GM23338 (cell line): Measurements from ENCODE around the gene SRSF2. TPM values are rescaled to one million over a fixed set of nuclear protein-coding genes. Genes with fewer than 3 reads are reported as not detected.

ENCODE experiments used
- ATAC-seq: fragments of 200-7000 bp; cut with Tn5 transposase; 3 replicates; pipeline ENCODE4 v1.9.1; 2020
- DNase-seq: peaks from one replicate; pipeline ENCODE4 v3.0.0-alpha.2; 2015; ENCODE audit warnings: low spot score
- H2AFZ ChIP-seq: fragments of 200-600 bp; sonication (generic); 2 replicates; pipeline ENCODE4 v1.8.0; 2016; ENCODE audit warnings: antibody characterized with exemption, mild to moderate bottlenecking, moderate library complexity
- H3F3A ChIP-seq: fragments of 200-600 bp; sonication (generic); replicated peaks from 2 replicates; pipeline ENCODE4 v1.8.0; 2017; ENCODE audit warnings: antibody characterized with exemption, mixed run types, low read depth
- H3K27ac ChIP-seq: fragments of 200-600 bp; sonication (generic); 2 replicates; pipeline ENCODE4 v1.6.1; 2016; ENCODE audit warnings: low read depth
- H3K27me3 ChIP-seq: fragments of 200-600 bp; sonication (generic); 2 replicates; pipeline ENCODE4 v1.8.0; 2016; ENCODE audit warnings: mild to moderate bottlenecking, mixed run types, moderate library complexity; ENCODE audit not compliant: insufficient read depth
- H3K36me3 ChIP-seq: fragments of 200-600 bp; sonication (generic); 2 replicates; pipeline ENCODE4 v1.8.0; 2016; ENCODE audit warnings: mild to moderate bottlenecking; ENCODE audit not compliant: insufficient read depth
- H3K4me1 ChIP-seq: fragments of 200-600 bp; sonication (generic); 2 replicates; pipeline ENCODE4 v1.8.0; 2016; ENCODE audit warnings: mild to moderate bottlenecking, moderate library complexity; ENCODE audit not compliant: insufficient read depth
- H3K4me2 ChIP-seq: fragments of 200-600 bp; sonication (generic); 2 replicates; pipeline ENCODE4 v1.7.1; 2017; ENCODE audit warnings: mixed run types
- H3K4me3 ChIP-seq: fragments of 200-600 bp; sonication (generic); 2 replicates; pipeline ENCODE4 v1.6.1; 2016; ENCODE audit warnings: mixed run types
- H3K79me2 ChIP-seq: fragments of 200-600 bp; sonication (generic); replicated peaks from 2 replicates; pipeline ENCODE4 v1.8.0; 2017; ENCODE audit warnings: mild to moderate bottlenecking; ENCODE audit not compliant: insufficient read depth
- H3K9me2 ChIP-seq: fragments of 200-600 bp; sonication (generic); 2 replicates; pipeline ENCODE4 v1.8.0; 2017; ENCODE audit not compliant: insufficient read depth
- H4K20me1 ChIP-seq: fragments of 200-600 bp; sonication (generic); replicated peaks from 2 replicates; pipeline ENCODE4 v1.8.0; 2017; ENCODE audit warnings: mild to moderate bottlenecking; ENCODE audit not compliant: insufficient read depth
- H3K27ac Mint-ChIP-seq: 2 replicates; pipeline ENCODE4 v1.8.0; 2020; ENCODE audit warnings: inconsistent platforms, mild to moderate bottlenecking, moderate library complexity, mixed read lengths
- H3K27me3 Mint-ChIP-seq: 3 replicates; pipeline ENCODE4 v1.8.0; 2022; ENCODE audit warnings: low read depth, mild to moderate bottlenecking, moderate library complexity, mixed read lengths, inconsistent platforms; ENCODE audit not compliant: insufficient read depth, poor library complexity
- H3K36me3 Mint-ChIP-seq: 3 replicates; pipeline ENCODE4 v1.8.0; 2021; ENCODE audit warnings: low read depth, mild to moderate bottlenecking, inconsistent platforms, moderate library complexity, mixed read lengths
- H3K4me1 Mint-ChIP-seq: 3 replicates; pipeline ENCODE4 v1.8.0; 2020; ENCODE audit warnings: mild to moderate bottlenecking, inconsistent platforms, mixed read lengths
- H3K4me3 Mint-ChIP-seq: 3 replicates; pipeline ENCODE4 v1.8.0; 2021; ENCODE audit warnings: moderate library complexity, mild to moderate bottlenecking, inconsistent platforms, mixed read lengths
- H3K9me3 Mint-ChIP-seq: 3 replicates; pipeline ENCODE4 v1.8.0; 2020; ENCODE audit warnings: moderate library complexity, mild to moderate bottlenecking, inconsistent platforms, mixed read lengths
- ETS1 ChIP-seq: IDR thresholded peaks from 2 replicates; pipeline ENCODE4 v1.6.1; 2016; ENCODE audit warnings: antibody characterized with exemption
- EZH2 ChIP-seq: fragments of 200-600 bp; sonication (generic); IDR thresholded peaks from one replicate; pipeline ENCODE4 v1.8.0; 2017; ENCODE audit warnings: antibody characterized with exemption, mild to moderate bottlenecking, low read depth; ENCODE audit not compliant: unreplicated experiment
- EZH2phosphoT487 ChIP-seq: fragments of 200-600 bp; sonication (generic); IDR thresholded peaks from one replicate; pipeline ENCODE4 v1.8.1; 2018; ENCODE audit warnings: antibody characterized with exemption; ENCODE audit not compliant: unreplicated experiment
- JUNB ChIP-seq: IDR thresholded peaks from one replicate; pipeline ENCODE4 v1.6.1; 2016; ENCODE audit warnings: antibody characterized with exemption; ENCODE audit not compliant: unreplicated experiment
- NANOG ChIP-seq: IDR thresholded peaks from 2 replicates; pipeline ENCODE4 v1.6.1; 2016; ENCODE audit warnings: antibody characterized with exemption, borderline replicate concordance
- REST ChIP-seq: IDR thresholded peaks from one replicate; pipeline ENCODE4 v1.6.1; 2018; ENCODE audit warnings: antibody characterized with exemption; ENCODE audit not compliant: unreplicated experiment
- STAT1 ChIP-seq: IDR thresholded peaks from one replicate; pipeline ENCODE4 v1.6.1; 2016; ENCODE audit warnings: antibody characterized with exemption; ENCODE audit not compliant: unreplicated experiment
- ZNF114 ChIP-seq: fragments of 250-450 bp; sonication (Bioruptor Pico); IDR thresholded peaks from 2 replicates; pipeline ENCODE4 v1.5.0; 2020; ENCODE audit warnings: mild to moderate bottlenecking, moderate library complexity
- ZNF331 ChIP-seq: fragments of 250-450 bp; sonication (Bioruptor Pico); IDR thresholded peaks from 2 replicates; pipeline ENCODE4 v1.5.0; 2020; ENCODE audit warnings: low read depth, mild to moderate bottlenecking, moderate library complexity
- ZNF462 ChIP-seq: fragments of 250-450 bp; sonication (Bioruptor Pico); IDR thresholded peaks from 2 replicates; pipeline ENCODE4 v1.5.0; 2020; ENCODE audit warnings: mild to moderate bottlenecking, moderate library complexity
- polyA plus RNA-seq: library from polyadenylated mRNA; unstranded; fragments of >200 nt; fragmentation: Nextera tagmentation; extraction: Ambion mirVana; gene quantifications from 2 replicates; pipeline ENCODE4 v1.2.1, GENCODE V29; 2016
- total RNA-seq: library from RNA; depleted of rRNA; stranded (reverse); fragments of >200 nt; shearing (Covaris generic); gene quantifications from 2 replicates; pipeline ENCODE4 v1.2.3, GENCODE V29; 2014

SRSF2 gene
- total and polyA plus RNA-seq, 2 experiments from 2014 or later, result 317 to 547 TPM

- peaks cover 3% of the 10 kb centered on the region for H3K27me3 Mint-ChIP-seq
- ATAC-seq (no peak), DNase-seq (no peak)
- H3K27ac ChIP-seq, result no peak overlapping the region
- H3K4me1 Mint-ChIP-seq, result no peaks in the 10 kb centered on the region
- H3K9me2 ChIP-seq, result no peaks in the 10 kb centered on the region
- no peak overlapping the region for H3K27ac Mint-ChIP-seq
- TF ChIP-seq JUNB (no peak), EZH2phosphoT487 (no peak), ZNF114 (CRISPR knock-in tag) (no peak), REST (no peak), ZNF331 (CRISPR knock-in tag) (no peak), ETS1 (no peak), NANOG (no peak), STAT1 (no peak)
- H3K9me3 Mint-ChIP-seq, result no peaks in the 10 kb centered on the region; the same call in 2 of the 3 replicates
- no peaks in the 10 kb centered on the region for H4K20me1 ChIP-seq
- H3K4me3 Mint-ChIP-seq, result no peak overlapping the region
- no peaks in the 10 kb centered on the region for H3K36me3 ChIP-seq
- no peak overlapping the region for H3K4me3 ChIP-seq
- H3F3A ChIP-seq, result no peaks in the 10 kb centered on the region
- no peak overlapping the region for H2AFZ ChIP-seq
- H3K4me1 ChIP-seq, result no peaks in the 10 kb centered on the region
- H3K36me3 Mint-ChIP-seq, result peaks cover 14% of the 10 kb centered on the region
- H3K27me3 ChIP-seq, result no peaks in the 10 kb centered on the region
- no peak overlapping the region for H3K4me2 ChIP-seq
- no peaks in the 10 kb centered on the region for H3K79me2 ChIP-seq
These were observed 14.9 kb upstream of the SRSF2 start for GRCh38 chr17:76752006-76752405.

GRCh38 chr17:76751416-76751993, 14.4 kb upstream of the SRSF2 start:
- Histone ChIP-seq H3K4me3 (no peak overlapping the region), H3K36me3 (no peaks in the 10 kb centered on the region), H3K4me2 (no peak overlapping the region), H3K27me3 (no peaks in the 10 kb centered on the region), H3F3A (no peaks in the 10 kb centered on the region), H2AFZ (no peak overlapping the region), H4K20me1 (no peaks in the 10 kb centered on the region), H3K4me1 (no peaks in the 10 kb centered on the region), H3K79me2 (no peaks in the 10 kb centered on the region), H3K27ac (no peak overlapping the region), H3K9me2 (no peaks in the 10 kb centered on the region)
- no peaks in the 10 kb centered on the region; the same call in 2 of the 3 replicates for H3K9me3 Mint-ChIP-seq
- no peaks in the 10 kb centered on the region for H3K4me1 Mint-ChIP-seq
- ATAC-seq (no peak), DNase-seq (no peak)
- H3K27ac Mint-ChIP-seq, result no peak overlapping the region
- H3K4me3 Mint-ChIP-seq, result no peak overlapping the region
- H3K27me3 Mint-ChIP-seq, result peaks cover 3% of the 10 kb centered on the region
- H3K36me3 Mint-ChIP-seq, result peaks cover 13% of the 10 kb centered on the region; the same call in 2 of the 3 replicates
- TF ChIP-seq NANOG, result no peak
- TF ChIP-seq ZNF331 (CRISPR knock-in tag), result no peak
- no peak for TF ChIP-seq ZNF462
- TF ChIP-seq EZH2, result no peak
